GM18907 (cell line): ENCODE data around the gene AAMDC.

ENCODE experiments used
- ATAC-seq: cut with Tn5 transposase; IDR thresholded peaks from one replicate; pipeline ENCODE4 v1.9.1; 2021; ENCODE audit warnings: mild to moderate bottlenecking, moderate library complexity; ENCODE audit not compliant: unreplicated experiment

Gene AAMDC

DNA sequence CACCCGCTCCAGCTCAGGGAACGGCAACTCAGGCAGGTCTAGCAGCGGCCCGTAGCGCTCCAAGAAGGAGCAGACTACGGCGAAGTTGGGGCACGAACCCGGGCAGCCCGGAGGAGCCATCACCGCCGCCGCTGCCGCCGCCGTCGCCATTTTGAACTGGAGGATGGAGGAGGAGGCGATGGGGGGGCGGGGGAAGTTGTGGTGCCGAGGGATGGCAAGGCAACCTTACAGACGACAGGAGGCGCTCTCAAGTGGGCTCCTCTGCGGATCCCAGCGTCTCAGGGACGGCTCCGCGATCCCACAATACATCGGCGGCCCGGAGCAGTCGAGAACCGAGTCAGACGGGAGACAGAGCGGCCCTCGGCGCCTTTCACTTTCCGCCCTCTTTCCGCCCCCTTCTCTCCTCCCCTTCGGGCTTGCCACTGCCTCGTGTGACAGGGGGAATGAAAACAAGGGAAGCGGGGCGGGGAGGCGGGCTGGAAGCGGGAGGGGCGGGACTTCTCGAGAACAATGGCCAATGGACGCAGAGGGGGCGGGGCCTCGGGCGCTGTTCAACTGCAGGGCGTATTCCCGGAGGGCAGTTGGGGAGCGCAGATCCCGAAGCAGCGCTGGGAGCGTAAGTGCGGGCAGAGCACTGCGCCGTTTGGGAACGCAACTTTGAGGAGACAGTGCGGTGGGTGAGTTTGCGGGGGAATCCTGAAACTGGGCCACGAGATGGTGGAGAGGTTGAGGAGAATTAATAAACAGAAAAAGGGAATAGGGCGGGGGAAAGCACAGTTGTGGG lies at the start of gene AAMDC, which contains the start of gene RSF1:
Gene AAMDC (plus strand): TSS at position 580 of the 784 bp plus-strand sequence. CDS start 21,353 bp downstream, outside the sequence.
Gene RSF1 (minus strand): TSS at position 158 of the 784 bp plus-strand sequence. CDS start 8 bp downstream, at position 150.
- ATAC-seq, result peak; percentile 86

DNA sequence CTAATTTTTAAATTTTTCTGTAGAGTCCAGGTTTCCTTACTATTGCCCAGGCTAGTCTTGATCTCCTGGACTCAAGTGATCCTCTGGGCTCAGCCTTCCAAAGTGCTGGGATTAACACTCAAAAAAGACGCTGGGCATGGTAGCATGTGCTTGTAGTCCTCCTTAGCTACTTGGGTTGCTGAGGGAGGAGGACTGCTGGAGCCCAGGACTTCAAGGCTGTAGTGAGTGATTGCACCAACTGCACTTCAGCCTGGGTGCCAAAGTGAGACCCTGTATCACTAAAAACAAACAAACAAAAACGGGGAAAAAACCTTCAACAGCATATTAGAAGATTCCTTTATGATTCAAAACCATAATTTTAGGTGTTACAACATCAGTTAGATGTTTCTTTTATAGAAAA lies 45.0 kb upstream of the AAMDC start:
- ATAC-seq, result no peak

DNA sequence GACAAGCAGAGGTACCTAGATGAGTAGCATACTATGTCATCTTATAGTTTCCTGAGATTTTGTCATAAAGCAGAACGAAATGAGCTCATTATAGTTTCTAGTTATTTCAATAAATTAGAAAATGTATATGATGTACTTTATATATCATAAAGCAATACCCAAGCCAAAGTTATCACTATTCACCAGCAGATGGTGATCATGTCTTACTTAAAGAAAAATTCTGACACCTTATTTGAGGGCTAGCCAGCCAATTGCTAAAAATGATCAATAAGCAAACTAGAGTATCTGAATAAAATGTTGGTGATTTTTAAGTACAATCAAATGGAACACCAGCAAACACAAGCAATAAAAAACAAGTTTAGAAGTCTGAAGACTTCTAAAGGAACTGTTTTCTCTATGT lies 44.5 kb upstream of the AAMDC start:
- no peak for ATAC-seq

DNA sequence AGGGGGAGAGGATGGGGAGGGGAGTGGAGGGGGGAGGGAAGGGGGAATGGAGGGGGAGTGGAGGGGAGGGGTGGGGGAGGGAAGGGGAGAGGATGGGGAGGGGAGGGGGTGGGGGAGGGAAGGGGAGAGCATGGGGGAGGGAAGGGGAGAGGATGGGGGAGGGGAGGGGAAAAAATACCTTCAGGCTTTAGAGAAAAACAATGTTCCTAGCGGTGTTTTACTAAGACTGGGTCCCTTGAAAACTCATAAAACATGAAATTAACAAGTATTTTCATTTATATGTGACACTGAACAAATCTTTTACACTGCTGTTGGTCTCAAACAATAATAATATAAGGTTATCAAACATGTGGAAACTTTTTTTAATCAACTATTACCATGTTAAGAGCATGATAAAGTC lies 42.8 kb upstream of the AAMDC start:
- ATAC-seq, result no peak

DNA sequence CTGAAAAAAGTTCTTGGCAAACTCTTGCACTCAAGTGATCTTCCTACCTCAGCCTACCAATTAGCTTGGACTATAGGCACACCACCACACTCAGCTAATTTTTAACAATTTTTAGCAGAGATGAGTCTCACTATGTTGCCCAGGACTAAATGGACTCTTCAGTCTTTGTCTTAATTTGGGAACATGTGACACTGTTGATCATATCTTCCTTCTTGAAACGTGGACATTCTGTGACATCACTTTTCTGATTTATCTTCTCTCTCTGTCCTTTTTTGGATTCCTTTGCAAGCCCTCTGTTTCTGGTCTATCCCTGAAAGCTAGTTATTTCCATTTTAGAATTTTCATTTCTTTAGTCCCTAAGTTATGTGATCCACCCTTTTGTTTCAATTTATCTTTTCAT lies 42.4 kb upstream of the AAMDC start:
- ATAC-seq, result no peak

DNA sequence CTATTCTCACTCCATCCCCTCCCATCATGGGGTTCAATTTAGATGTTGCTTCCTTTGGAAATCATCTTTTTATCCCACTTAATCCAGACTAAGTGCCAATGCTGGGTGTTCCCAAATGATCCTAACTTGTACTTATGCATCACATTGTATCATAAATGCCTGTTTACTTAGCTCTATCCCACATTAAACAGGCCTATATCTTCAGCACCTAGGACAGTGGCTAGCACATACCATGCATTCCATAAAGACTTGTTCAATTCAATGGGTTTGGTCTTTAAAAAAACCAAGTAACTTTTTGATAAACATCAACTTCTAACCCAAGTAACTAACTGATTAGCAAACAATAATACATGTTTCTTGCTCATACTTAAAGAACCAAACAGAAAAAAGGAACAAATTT lies 41.0 kb upstream of the AAMDC start:
- no peak for ATAC-seq

DNA sequence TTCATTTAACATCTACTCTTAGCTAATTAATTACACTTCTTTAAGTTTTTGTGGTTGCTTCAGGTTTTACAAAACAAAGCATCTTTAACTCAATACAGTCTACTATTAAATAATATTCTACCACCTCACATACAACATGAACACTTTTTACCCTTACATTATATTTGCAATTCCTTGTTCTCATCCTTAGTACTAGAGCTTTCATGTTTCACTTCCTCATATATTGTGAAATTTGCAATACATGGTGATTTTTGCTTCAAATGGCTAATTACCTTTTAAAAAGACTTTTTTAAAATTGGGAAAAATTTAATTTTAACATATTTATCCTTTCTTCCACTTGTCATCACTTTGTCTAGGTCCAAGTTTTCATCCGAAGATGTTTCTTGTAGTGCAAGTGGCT lies 37.9 kb upstream of the AAMDC start:
- no peak for ATAC-seq

DNA sequence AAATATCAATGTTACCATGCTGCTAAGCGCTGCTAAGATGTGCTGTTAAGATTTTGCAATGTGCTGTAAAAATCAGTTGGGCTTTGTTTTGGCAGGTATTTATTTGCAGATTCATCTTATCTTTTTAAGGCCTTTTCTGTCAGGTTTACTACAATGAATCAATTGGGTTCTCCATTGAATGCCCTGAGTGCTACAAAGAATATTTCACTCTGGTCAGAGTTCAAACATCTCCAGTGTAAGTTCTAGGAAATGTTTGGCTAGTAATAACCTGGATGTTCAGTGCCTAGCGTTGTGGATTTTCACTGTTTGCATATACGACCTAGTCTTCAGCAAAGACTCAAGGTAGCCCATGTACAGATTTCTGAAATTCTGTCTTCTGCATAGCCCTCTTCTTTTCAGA lies 36.4 kb upstream of the AAMDC start:
- no peak for ATAC-seq

DNA sequence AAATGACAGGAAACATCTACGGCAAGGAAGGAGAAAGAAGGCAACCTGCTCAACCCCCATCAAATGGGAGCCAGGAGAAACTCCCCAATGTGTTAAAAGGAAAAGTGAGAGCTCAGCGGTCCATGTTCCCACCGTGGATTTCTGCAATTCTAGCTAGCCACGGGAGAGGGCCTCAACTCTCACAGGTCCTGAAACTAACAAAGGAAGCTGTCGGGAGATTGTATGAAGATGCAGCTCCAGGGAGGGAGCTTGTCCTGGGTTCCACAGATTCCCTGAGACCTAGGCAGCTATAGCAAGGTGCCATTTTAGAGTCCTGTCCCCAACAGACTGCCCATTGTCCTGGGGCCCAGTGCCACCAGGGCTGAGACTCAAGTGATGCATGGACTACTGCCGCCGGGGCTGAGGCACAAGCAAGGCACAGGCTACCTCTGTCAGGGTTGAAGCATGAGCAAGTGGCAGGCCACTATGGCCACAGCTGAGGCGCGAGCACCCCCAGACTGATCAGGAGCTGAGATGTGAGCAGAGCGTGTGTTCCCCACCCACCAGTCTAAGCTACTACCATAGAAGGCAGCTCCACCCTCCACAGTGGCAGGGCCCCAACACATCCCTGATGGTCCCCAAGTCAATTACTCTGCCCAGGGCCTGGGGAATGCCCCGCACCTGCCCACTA lies 31.7 kb upstream of the AAMDC start:
- no peak for ATAC-seq

DNA sequence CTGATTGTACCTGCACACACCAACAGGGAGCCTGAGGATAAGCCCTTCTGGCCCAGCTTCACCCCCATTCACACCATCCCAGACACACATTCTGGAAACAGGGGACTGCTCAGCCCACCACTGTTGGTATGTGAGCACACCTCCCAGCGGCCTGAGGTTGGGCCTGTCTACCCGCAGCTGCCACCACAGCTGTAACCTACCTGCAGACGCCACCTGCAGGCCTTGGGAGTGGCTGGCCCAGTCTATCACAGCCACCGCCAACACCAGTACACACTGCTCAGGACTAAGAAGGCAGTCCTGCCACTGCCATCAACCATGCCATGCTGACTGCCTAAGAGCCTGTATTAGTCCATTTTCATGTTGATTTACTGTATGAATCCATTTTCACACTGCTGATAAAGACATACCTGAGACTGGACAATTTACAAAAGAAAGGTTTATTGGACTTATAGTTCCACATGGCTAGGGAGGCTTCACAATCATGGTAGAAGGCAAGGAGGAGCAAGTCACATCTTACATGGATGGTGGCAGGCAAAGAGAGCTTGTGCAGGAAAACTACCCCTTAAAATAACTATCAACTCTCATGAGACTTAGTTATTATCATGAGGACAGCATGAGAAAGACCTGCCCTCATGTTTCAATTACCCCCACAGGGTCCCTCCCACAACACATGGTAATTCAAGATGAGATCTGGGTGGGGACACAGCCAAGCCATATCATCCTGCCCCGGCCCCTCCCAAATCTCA lies 31.0 kb upstream of the AAMDC start:
- ATAC-seq, result no peak

DNA sequence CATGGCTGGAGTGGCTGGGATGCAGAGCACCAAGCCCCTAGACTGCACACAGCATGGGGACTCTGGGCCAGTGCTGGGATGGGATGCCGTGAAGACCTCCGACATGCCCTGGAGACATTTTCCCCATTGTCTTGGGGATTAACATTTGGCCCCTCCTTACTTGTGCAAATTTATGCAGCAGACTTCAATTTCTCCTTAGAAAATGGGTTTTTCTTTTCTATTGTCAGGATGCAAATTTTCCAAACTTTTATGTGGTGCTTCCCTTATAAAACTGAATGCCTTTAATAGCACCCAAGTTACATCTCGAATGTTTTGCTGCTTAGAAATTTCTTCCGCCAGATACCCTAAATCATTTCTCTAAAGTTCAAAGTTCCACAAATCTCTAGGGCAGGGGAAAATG lies 29.6 kb upstream of the AAMDC start:
- no peak for ATAC-seq

DNA sequence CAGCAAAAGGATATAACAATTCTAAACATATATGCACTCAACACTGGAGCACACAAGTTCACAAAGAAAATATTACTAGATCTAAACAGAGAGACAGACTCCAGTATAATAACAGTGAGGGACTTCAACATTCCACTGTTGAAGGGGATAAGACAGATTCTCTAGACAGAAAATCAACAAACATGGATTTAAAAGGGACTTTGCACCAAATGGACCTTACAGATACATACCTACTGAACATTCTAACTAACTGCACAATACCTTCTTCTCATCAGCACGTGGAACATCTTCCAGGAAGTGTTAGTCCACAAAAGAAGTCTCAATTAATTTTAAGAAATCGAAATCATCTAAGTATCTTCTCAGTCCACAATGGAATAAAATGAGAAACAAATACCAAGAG lies 27.0 kb upstream of the AAMDC start:
- ATAC-seq, result no peak

DNA sequence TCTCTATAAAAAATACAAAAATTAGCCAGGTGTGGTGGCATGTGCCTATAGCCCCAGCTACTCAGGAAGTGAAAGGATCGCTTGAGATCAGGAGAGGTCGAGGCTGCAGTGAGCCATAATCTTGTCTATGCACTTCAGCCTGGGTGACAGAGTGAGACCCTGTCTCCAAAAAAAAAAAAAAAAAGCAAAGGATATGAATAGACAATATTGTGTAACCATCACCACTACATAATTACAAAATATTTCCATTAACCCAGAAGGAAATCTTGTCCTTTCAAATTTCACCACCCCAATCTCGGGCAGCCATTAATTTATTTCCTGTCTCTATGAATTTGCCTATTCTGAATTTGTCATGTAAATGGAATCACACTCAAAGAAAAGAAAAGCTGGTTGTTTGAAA lies 21.6 kb upstream of the AAMDC start:
- no peak for ATAC-seq

DNA sequence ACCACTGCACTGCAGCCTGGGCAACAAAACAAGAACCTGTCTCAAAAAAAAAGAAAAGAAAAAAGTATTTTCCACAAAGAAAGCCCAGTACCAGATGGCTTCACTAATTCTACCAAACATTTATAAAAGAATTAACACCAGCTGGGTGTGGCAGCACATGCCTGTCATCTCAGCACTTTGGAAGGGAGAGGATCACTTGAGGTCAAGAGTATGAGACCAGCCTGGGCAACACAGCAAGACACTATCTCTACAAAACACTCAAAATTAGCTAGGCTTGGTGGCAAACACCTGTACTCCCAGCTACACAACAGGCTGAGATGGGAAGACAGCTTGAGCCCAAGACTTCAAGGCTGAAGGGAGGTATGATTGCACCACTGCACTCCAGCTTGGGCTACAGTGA lies 20.5 kb upstream of the AAMDC start:
- no peak for ATAC-seq

DNA sequence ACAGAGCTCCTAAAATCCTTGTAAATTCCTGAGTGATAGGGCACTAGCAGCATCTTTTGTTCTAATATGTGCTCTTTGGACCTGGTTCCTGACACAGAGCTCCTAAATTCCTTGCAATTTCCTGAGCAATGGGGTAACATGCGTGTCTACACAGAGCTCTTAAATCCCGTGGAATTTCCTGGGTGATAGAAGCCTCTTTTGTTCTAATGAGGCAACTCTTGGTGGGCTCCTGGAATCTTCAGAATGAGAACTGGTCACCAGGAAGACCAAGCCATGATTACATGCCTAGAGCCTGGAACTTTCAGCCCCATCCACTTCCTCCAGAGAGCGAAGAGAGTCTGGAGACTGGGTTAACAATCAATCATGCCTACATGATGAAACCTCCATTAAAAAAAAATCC lies 19.5 kb upstream of the AAMDC start:
- ATAC-seq, result no peak

DNA sequence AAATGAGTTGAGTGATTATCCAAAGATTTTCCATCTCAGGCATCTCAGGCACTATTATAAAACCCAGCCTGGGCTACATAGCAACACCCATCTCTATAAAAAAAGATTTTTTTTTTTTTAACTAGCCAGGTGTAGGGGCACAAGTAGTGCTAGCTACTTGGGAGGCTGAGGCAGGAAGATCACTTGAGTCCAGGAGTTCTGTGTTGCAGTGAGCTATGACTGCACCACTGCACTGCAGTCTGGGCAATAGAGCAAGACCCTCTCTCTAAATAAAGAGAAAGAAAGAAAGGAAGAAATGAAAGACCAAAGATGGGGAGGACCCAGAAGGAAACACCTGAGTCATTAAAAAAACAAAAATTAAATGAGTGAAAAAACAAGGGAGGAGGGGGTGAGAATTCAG lies 14.5 kb upstream of the AAMDC start:
- no peak for ATAC-seq

DNA sequence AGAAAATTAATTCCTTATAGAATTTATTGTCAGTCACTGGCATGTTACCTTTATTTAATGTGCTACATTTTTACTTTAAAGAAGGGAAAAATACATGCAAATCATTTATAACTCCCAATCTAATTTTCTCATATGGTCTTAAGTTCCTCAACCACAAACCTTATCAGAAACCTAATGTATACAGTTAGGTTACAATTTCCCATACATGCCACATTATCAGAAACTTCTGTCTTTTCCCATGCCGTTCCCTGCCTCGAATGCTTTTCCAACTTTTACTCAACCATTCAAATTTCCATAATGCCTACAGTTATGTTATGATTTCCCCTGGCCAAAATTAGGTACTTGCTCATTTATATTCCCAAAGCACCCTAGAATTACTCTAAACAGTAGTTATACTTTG lies 14.0 kb upstream of the AAMDC start:
- ATAC-seq, result no peak

DNA sequence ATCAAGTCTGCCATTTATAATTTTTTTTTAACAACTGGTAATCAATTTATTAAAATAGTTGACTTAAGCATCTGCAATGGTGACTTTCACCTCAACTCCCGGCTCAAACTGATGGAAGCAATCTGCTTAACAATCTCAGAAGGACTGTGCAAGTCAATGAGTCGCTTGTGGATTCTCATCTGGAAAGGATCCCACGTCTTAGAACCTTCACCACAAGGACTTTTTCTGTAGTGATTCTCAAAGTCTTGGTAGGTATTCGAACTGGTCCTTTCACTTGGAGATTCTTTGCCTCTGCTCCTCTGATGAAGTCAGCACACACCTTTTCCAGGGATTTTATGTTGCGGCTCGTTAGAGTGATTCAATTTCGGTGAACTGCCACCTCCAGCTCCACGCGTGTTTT lies 7.7 kb upstream of the AAMDC start:
- ATAC-seq, result no peak

DNA sequence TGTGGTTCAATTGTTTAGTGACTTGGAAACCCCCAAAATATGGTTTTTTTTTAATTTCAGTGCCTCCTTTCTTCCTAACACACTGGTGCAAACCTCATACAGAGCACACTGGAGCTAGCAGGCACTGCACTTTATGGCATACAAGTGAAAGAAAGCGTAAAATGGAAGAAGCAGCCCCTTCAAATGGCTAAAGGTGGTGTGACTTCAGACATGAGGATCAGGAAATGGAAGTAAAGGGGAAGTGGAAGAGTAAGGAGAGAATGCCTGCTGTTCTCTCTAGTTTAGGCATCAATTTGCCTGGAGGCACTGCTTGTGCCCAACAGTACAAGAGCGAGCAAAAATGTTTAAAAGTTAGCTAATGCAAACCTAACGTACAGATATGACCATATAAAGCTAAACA lies 6.1 kb upstream of the AAMDC start:
- no peak for ATAC-seq

DNA sequence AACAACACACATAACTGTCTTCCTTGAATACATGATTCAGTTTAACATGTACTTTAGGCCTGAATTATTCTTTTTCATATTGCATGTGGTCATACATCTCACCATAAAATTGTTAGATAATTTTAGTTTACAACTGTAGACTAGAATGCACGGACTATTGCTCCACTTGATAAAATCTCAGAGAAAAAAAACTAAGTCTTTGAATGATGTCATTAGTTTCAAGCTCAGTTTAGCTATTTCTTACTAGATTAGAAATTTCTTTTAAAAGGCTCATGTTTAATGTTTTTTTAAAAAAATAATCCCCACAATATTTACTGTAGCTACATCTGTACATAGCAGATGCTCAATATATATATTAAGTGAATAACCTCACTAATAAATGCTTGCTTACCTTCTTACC lies 5.5 kb upstream of the AAMDC start:
- ATAC-seq, result no peak

DNA sequence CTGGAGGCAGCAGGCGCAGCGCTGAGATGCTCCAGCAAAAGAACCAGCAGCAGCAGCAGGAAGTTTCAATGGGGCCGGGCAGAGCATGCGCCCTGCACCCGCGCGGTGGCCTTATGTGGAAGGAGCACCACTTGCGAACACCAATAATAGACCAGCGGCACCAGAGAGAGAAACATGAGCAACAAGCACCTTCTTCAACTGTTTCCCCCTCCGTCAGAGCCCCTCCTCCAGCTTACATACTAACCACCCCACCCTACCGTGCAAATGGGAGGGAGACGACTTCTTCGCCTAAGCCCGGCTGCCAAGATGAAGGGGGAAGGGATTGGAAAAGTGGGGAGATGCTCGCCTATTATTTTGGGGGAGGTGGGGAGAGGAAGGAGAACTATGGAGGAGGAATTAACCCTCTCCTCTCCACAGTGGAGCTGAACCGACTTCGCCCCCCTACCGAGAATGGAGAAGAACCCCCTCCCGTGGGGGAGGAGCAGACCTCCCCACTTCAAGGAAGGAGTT lies 1.5 kb upstream of the AAMDC start:
- ATAC-seq, result peak; percentile 53
